Renal cortex interstitium (tissue), 11 donors: Measurements from ENCODE around the gene RNF151. TPM values are rescaled to one million over a fixed set of nuclear protein-coding genes. Genes with fewer than 3 reads are reported as not detected.
A peak's percentile ranks its signal among the peaks of the same experiment; 100 is the strongest.
"Not testable (repeated sequence)": the region's sequence is repeated elsewhere in the genome, so short reads cannot be mapped to it uniquely, and the experiment has no call there.

Experiments
- DNase-seq, 11 donors: peaks; one replicate each; pipeline ENCODE4 v3.0.0-alpha.2; 2013; ENCODE audit warnings: low read depth in 9 of 11, low spot score in 4 of 11; ENCODE audit errors: extremely low read depth in 1 of 11
- polyA plus RNA-seq, 3 donors: library from polyadenylated mRNA; unstranded; fragments of 120-200 nt; gene quantifications; one replicate each; pipeline ENCODE4 v1.2.1, GENCODE V29; 2013; ENCODE audit not compliant: insufficient read length in 3 of 3

RNF151 gene
- polyA plus RNA-seq, 3 donors: 0.13 TPM; not detected in 2

- not testable (repeated sequence) for DNase-seq
Measured at GRCh38 chr16:1957434-1958142, 9.1 kb upstream of the RNF151 start.

GRCh38 chr16:1958143-1958491, 8.5 kb upstream of the RNF151 start:
- not testable (repeated sequence) for DNase-seq

GRCh38 chr16:1958715-1959268, 7.9 kb upstream of the RNF151 start:
- no peak for DNase-seq

GRCh38 chr16:1959269-1960039, 7.2 kb upstream of the RNF151 start, which contains the start of gene NDUFB10:
Gene NDUFB10 (plus strand): TSS chr16:1959538. CDS start chr16:1959625, 87 bp downstream.
- DNase-seq: peak in 10 of 11 donors; percentile 70 to 86 (median 80)

GRCh38 chr16:1960665-1961630, 5.7 kb upstream of the RNF151 start:
- DNase-seq: no peak

- DNase-seq: no peak
Measured at GRCh38 chr16:1961651-1962067, 5.0 kb upstream of the RNF151 start.

- not testable (repeated sequence) for DNase-seq
Measured at GRCh38 chr16:1962161-1963153, 4.2 kb upstream of the RNF151 start.

GRCh38 chr16:1963806-1964505, 2.7 kb upstream of the RNF151 start:
- no peak for DNase-seq

GRCh38 chr16:1964506-1965395, 1.9 kb upstream of the RNF151 start, which contains the start of gene RPS2:
Gene RPS2 (minus strand): TSS chr16:1964826. CDS start chr16:1964625, 201 bp downstream.
- DNase-seq: peak; percentile 94 to 99 (median 98)

- DNase-seq: no peak
Measured at GRCh38 chr16:1965396-1966001, 1.2 kb upstream of the RNF151 start.

- DNase-seq: no peak
Measured at GRCh38 chr16:1968146-1968953, 1.7 kb downstream of the RNF151 start.

- peak; percentile 83 to 93 (median 90) for DNase-seq
Measured at GRCh38 chr16:1971796-1972489, 5.3 kb downstream of the RNF151 start, which contains the start of gene TBL3. Gene TBL3 (plus strand): TSS chr16:1972053. CDS start chr16:1972165, 112 bp downstream.

- no peak for DNase-seq
Measured at GRCh38 chr16:1972490-1972877, 5.8 kb downstream of the RNF151 start.

GRCh38 chr16:1973461-1974156, 7.0 kb downstream of the RNF151 start:
- DNase-seq: no peak
